RWPE1 (cell line): Measurements from ENCODE around the gene NET1.

ENCODE experiments used
- CTCF ChIA-PET: fragments of 350-600 bp; sonication (Branson Sonifier 250); formaldehyde crosslinking; extraction: SDS; loops from one replicate; lab custom pipeline; 2021; lab: Yijun Ruan, JAX
- POLR2A ChIA-PET: fragments of 400-600 bp; formaldehyde crosslinking; extraction: SDS; loops from one replicate; lab custom pipeline; 2020; ENCODE audit warnings: antibody characterized with exemption; ENCODE audit not compliant: low non-redundant PET; lab: Yijun Ruan, JAX
- DNase-seq: peaks from one replicate; pipeline ENCODE4 v3.0.0; 2012; ENCODE audit warnings: low spot score
- H3K27ac ChIP-seq: fragments of 450-650 bp; 2 replicates; pipeline ENCODE4 v1.5.1; 2017
- CTCF ChIP-seq: fragments of 450-650 bp; conservative IDR thresholded peaks from 2 replicates; pipeline ENCODE4 v1.5.1; 2017; ENCODE audit warnings: low read depth, mild to moderate bottlenecking

NET1 gene

GRCh38 chr10:5411941-5412276 is 448 bp upstream of the NET1 start:
- CTCF ChIA-PET = interaction anchor here (1.1 kb wide), 1 partner anchor 563 kb away, joined by 6 read pairs; no protein-coding TSS in a partner anchor
- POLR2A ChIA-PET = no interaction called here
- H3K27ac ChIP-seq = peak overlapping the region; percentile 90
- no peak for TF ChIP-seq CTCF
- no peak for DNase-seq

GRCh38 chr10:5413012-5413938 is 918 bp downstream of the NET1 start:
- ChIA-PET CTCF (no interaction called here), POLR2A (no interaction called here)
- peak overlapping the region; percentile 90 for H3K27ac ChIP-seq
- TF ChIP-seq CTCF = no peak
- peak; percentile 58 for DNase-seq

- TF ChIP-seq CTCF = no peak
- ChIA-PET CTCF (no interaction called here), POLR2A (no interaction called here)
- H3K27ac ChIP-seq = no peak overlapping the region
- no peak for DNase-seq
These were observed 4.6 kb downstream of the NET1 start for GRCh38 chr10:5416981-5417380.

- TF ChIP-seq CTCF = no peak
- no peak overlapping the region for H3K27ac ChIP-seq
- POLR2A ChIA-PET = no interaction called here
- no peak for DNase-seq
- CTCF ChIA-PET = interaction anchor here (0.6 kb wide), 1 partner anchor 9 kb away, joined by 4 read pairs; no protein-coding TSS in a partner anchor
These were observed 6.2 kb downstream of the NET1 start for GRCh38 chr10:5418584-5418983.

- no peak for TF ChIP-seq CTCF
- CTCF ChIA-PET = interaction anchor here (0.6 kb wide), 1 partner anchor 24 kb away, joined by 4 read pairs; no protein-coding TSS in a partner anchor
- no peak for DNase-seq
- POLR2A ChIA-PET = no interaction called here
- H3K27ac ChIP-seq = no peak overlapping the region
These were observed 7.2 kb downstream of the NET1 start for GRCh38 chr10:5419466-5420094.

- POLR2A ChIA-PET = no interaction called here
- no peak for TF ChIP-seq CTCF
These were observed 11.4 kb downstream of the NET1 start for GRCh38 chr10:5423771-5424170.

More at GRCh38 chr10:5423771-5424170, 11.4 kb downstream of the NET1 start:
- CTCF ChIA-PET = interaction anchor here (0.7 kb wide), 1 partner anchor 148 kb away, joined by 3 read pairs; no protein-coding TSS in a partner anchor
- no peak for DNase-seq
- no peak overlapping the region for H3K27ac ChIP-seq
